Measurements from ENCODE around the gene USE1.
"Not testable (repeated sequence)": the region's sequence is repeated elsewhere in the genome, so short reads cannot be mapped to it uniquely, and the experiment has no call there.

The USE1 gene, protein sequence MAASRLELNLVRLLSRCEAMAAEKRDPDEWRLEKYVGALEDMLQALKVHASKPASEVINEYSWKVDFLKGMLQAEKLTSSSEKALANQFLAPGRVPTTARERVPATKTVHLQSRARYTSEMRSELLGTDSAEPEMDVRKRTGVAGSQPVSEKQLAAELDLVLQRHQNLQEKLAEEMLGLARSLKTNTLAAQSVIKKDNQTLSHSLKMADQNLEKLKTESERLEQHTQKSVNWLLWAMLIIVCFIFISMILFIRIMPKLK

GRCh38 chr19:17215127-17215971 is at the start of gene USE1:
Gene USE1, plus strand, starts transcription at chr19:17215357. Its CDS starts 49 bp downstream, at chr19:17215406.
- DNase-seq: peak; percentile 88 to 91

DNA sequence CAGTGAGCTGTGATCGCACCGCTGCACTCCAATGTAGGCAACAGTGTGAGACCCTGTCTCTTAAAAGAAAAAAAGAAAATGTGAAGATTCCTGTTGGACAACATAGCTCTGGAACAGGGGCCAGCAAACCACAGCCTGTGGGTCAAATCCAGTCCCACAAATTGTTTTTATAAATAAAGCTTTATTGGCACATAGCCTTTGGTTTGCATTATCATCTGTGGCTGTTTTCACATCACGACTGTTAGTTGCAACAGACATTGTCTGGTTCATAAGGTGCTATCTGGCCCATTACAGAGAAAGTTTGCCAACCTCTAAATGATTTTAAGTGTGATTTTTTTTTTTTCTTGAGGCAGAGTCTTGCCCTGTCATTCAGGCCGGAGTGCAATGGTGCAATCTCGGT is 49.4 kb upstream of the USE1 start:
- no peak for DNase-seq

- peak in 1 of 2 donors; percentile 33 for DNase-seq
Measured at GRCh38 chr19:17170538-17171297, 44.4 kb upstream of the USE1 start.

GRCh38 chr19:17171874-17172273 is 43.3 kb upstream of the USE1 start:
- DNase-seq: no peak

DNA sequence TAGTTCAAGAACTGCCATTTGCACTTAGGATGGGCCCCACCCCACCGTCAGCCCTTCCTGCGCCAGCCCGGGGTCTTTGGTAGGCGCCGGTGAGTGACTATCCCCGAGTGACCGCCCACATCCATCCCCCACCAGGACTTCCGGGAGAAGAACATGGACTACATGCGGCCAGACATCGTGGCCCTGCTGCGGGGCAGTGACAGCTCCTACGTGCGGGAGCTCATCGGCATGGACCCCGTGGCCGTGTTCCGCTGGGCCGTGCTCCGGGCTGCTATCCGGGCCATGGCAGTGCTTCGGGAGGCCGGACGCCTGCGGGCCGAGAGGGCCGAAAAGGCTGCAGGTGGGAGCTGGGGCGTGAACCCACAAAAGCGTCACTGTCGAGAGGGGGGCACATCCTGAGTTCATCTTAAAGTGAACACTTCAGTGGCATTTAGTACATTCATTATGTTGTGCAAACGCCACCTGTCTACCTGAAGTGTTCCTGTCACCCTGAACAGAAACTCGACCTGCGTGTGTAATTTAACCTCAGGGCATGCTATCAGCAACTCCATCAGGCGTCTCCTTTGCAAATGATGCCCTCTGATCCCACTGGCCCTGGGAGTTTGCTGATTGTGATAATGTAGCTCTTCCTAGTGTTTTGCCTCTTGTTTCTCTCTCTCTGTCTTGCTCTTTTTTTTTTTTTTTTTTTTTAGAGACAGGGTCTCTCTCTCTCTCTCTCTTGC is 42.4 kb upstream of the USE1 start:
- no peak for DNase-seq

- no peak for DNase-seq
Measured at GRCh38 chr19:17178291-17178690, 36.9 kb upstream of the USE1 start.

DNA sequence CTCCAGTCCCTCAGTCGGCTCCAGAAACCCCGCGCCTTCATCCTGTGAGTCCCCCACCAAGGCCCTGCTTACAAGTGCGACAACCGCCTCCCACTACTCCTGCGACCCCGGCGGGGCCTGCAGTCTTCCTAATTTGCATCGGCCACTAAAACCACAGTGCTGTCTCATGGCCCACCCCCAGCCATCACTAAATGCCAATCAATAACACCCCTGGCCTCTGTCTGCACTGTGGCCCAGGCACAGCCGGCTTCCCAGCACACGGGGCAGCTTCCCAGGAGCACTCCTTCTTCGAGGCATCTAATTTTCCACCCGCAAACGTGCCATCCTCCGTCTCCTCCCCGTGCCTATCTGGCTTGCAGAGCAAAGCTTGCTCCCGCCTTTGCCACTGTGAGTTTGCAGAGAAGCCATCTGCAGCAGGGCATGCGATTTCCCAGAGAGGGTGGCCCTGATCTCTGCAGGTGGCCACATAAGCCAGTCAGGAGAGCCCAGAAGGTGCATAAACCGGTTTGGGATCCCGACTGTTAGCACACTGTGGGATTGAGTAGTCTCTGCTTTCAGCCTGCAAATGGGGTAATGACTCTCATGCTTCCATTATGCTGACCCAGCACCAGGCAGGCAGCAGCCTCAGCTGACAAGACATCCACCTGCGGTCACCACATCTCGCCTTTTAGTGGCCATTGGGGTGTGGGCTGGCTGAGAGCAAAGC is 34.0 kb upstream of the USE1 start:
- no peak for DNase-seq

GRCh38 chr19:17183271-17183761 is 31.8 kb upstream of the USE1 start:
- peak in 1 of 2 donors; percentile 36 for DNase-seq

DNA sequence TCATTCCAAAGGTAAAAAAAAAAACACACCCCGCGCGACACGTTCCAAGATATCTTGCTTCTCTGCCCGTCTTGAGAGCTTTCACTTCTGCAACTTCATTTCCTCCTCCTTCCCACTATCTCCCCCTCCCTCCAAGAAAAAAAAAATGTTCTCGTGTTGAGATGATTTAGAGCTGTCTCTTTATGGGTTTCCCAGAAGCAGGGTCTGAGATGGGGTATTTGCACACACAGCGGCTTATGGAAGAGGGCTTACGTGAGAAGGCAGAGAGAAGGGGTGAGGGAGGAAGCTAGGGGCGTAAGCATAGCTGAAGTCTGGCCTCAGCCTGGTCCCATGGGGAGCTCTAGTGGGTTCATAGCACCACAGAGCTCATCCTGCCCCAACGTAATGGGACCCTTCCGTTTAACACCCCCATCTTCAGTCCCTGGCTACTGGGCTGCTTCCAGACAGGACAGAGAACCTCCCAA is 31.3 kb upstream of the USE1 start:
- peak; percentile 19 to 46 for DNase-seq

- peak; percentile 41 to 68 for DNase-seq
Measured at GRCh38 chr19:17184371-17184841, 30.8 kb upstream of the USE1 start.

- no peak for DNase-seq
Measured at GRCh38 chr19:17185590-17185989, 29.6 kb upstream of the USE1 start.

DNA sequence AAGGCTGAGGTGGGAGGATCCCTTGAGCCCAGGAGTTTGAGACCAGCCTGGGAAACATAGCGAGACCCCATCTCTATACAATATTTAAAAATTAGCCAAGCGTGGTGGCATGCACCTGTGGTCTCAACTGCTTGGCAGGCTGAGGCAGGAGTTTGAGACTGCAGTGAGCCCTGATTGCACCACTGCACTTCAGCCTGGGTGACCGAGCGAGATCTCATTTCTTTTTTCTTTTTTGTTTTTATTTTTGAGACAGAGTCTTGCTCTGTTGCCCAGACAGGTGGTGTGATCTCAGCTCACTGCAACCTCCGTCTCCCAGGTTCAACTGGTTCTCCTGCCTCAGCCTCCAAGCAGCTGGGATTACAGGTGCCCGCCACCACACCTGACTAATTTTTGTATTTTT is 23.4 kb upstream of the USE1 start:
- DNase-seq: not testable (repeated sequence)

GRCh38 chr19:17192751-17193150 is 22.4 kb upstream of the USE1 start:
- DNase-seq: no peak

- DNase-seq: no peak
Measured at GRCh38 chr19:17194608-17195007, 20.5 kb upstream of the USE1 start.

DNA sequence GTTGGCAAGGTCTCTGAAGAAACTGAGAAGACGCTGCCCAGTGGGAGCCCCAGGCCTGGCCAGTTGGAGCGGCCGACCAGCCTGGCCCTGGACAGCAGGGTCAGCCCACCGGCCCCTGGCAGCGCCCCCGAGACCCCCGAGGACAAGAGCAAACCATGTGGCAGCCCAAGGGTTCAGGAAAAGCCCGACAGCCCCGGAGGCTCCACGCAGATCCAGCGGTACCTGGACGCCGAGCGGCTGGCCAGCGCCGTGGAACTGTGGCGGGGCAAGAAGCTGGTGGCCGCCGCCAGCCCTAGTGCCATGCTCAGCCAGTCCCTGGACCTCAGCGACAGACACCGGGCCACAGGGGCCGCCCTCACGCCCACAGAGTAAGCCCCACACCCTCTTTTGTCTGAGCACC is 20.1 kb upstream of the USE1 start:
- DNase-seq: no peak

DNA sequence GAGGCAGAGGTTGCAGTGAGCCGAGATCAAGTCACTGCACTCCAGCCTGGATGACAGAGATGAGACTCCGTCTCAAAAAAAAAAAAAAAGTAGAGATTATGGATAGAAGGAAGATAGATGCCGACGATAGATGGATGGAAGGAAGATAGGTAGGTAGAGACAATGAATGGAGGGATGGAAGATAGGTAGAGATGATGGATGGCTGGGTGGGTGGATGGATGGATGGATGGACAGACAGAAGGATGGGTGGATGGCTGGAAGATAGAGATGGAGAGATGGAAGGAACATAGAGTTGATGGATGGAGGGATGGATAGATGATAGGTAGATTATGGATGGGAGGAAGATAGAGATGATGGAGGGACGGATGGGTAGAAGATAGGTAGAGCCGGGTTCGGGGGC is 18.5 kb upstream of the USE1 start:
- DNase-seq: no peak

DNA sequence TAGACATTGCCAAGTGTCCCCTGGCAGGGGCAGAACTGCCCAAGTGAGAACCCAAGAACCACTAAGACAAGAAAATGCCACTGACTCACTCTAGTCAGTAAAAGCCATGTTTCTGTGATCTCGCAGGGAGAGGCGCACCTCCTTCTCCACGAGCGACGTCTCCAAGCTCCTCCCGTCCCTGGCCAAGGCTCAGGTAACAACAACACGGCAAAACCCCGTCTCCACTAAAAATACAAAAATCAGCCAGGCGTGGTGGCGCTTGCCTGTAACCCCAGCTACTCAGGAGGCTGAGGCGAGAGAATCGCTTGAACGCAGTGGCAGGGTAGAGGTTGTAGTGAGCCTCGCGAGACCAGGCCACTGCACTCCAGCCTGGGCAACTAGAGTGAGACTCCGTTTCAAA is 17.5 kb upstream of the USE1 start:
- no peak for DNase-seq

DNA sequence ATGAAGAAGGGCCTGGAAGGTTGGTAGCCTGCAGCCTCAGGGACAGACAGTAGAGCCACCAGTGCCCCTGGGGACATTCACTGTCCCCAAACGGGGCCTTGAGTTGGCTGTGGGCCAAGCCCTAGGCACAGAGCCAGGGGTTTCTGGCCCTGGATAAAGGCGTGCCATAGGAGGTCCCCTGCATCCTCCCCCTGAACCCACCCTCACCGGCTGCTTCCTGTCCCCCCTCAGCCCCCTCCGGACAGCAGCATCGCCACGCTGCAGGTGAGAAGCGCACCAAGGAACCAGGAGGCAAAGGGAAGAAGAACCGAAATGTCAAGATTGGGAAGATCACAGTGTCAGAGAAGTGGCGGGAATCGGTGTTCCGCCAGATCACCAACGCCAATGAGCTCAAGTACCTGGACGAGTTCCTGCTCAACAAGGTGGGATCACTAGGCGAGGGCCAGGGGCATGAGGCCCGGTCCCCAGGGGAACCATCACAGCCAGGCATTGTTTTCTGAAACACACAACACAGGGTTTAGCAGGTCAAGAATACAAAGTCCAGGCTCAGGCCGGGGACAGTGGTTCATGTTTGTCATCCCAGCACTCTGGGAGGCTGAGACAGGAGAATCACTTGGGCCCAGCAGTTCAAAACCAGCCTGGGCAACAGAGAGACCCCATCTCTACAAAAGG is 14.6 kb upstream of the USE1 start:
- no peak for DNase-seq

- peak in 1 of 2 donors; percentile 27 for DNase-seq
Measured at GRCh38 chr19:17202249-17202648, 12.9 kb upstream of the USE1 start.

- no peak for DNase-seq
Measured at GRCh38 chr19:17202713-17203112, 12.4 kb upstream of the USE1 start.
